Neural progenitor cell (in vitro differentiated cells): ENCODE data around the gene PUS10. TPM values are rescaled to one million over a fixed set of nuclear protein-coding genes. Genes with fewer than 3 reads are reported as not detected.

Experiments used
- DNase-seq: peaks from one replicate; pipeline ENCODE4 v3.0.0-alpha.2; 2016; ENCODE audit warnings: low spot score
- H2AFZ ChIP-seq: fragments of 200-600 bp; sonication (generic); replicated peaks from 2 replicates; pipeline ENCODE4 v1.6.1; 2016; ENCODE audit warnings: antibody characterized with exemption
- H3F3A ChIP-seq: fragments of 200-600 bp; sonication (generic); 2 replicates; pipeline ENCODE4 v1.6.1; 2016; ENCODE audit warnings: antibody characterized with exemption, low read depth
- H3K27ac ChIP-seq: fragments of 200-600 bp; sonication (generic); 2 replicates; pipeline ENCODE4 v1.5.1; 2016; ENCODE audit warnings: mild to moderate bottlenecking
- H3K27me3 ChIP-seq: fragments of 200-600 bp; sonication (generic); 2 replicates; pipeline ENCODE4 v1.6.1; 2016; ENCODE audit warnings: mild to moderate bottlenecking, moderate library complexity
- H3K36me3 ChIP-seq: fragments of 200-600 bp; sonication (generic); 2 replicates; pipeline ENCODE4 v1.5.1; 2016
- H3K4me1 ChIP-seq: fragments of 200-600 bp; sonication (generic); 2 replicates; pipeline ENCODE4 v1.6.1; 2016; ENCODE audit warnings: mixed run types
- H3K4me2 ChIP-seq: fragments of 200-600 bp; sonication (generic); 2 replicates; pipeline ENCODE4 v1.6.1; 2016
- H3K4me3 ChIP-seq: fragments of 200-600 bp; sonication (generic); 2 replicates; pipeline ENCODE4 v1.5.1; 2016
- H3K79me2 ChIP-seq: fragments of 200-600 bp; sonication (generic); 2 replicates; pipeline ENCODE4 v1.6.1; 2016; ENCODE audit warnings: low read depth
- H3K9ac ChIP-seq: fragments of 200-600 bp; sonication (generic); 2 replicates; pipeline ENCODE4 v1.6.1; 2016
- H3K9me3 ChIP-seq: fragments of 200-600 bp; sonication (generic); 2 replicates; pipeline ENCODE4 v1.5.1; 2016; ENCODE audit warnings: low read depth
- H4K20me1 ChIP-seq: fragments of 200-600 bp; sonication (generic); 2 replicates; pipeline ENCODE4 v1.6.1; 2016; ENCODE audit warnings: low read depth
- H3K27ac Mint-ChIP-seq: 3 replicates; pipeline ENCODE4 v1.8.0; 2021; ENCODE audit warnings: mixed read lengths
- H3K27me3 Mint-ChIP-seq: 2 replicates; pipeline ENCODE4 v1.8.0; 2022; ENCODE audit warnings: low read depth, mild to moderate bottlenecking, inconsistent platforms, moderate library complexity, mixed read lengths; ENCODE audit not compliant: insufficient read depth
- H3K36me3 Mint-ChIP-seq: 3 replicates; pipeline ENCODE4 v1.8.0; 2021; ENCODE audit warnings: mixed read lengths
- H3K4me1 Mint-ChIP-seq: 3 replicates; pipeline ENCODE4 v1.8.0; 2021; ENCODE audit warnings: mixed read lengths
- H3K4me3 Mint-ChIP-seq: 3 replicates; pipeline ENCODE4 v1.8.0; 2021; ENCODE audit warnings: mild to moderate bottlenecking, moderate library complexity, mixed read lengths
- H3K9me3 Mint-ChIP-seq: 3 replicates; pipeline ENCODE4 v1.8.0; 2020; ENCODE audit warnings: mixed read lengths
- EZH2 ChIP-seq: fragments of 200-600 bp; sonication (generic); IDR thresholded peaks from 2 replicates; pipeline ENCODE4 v1.6.1; 2017; ENCODE audit warnings: antibody characterized with exemption, mild to moderate bottlenecking, moderate library complexity
- EZH2phosphoT487 ChIP-seq: fragments of 200-600 bp; sonication (generic); IDR thresholded peaks from 2 replicates; pipeline ENCODE4 v1.6.1; 2017; ENCODE audit warnings: antibody characterized with exemption
- total RNA-seq: library from RNA; depleted of rRNA; stranded (reverse); fragments of >200 nt; gene quantifications from 2 replicates; pipeline ENCODE4 v1.2.3, GENCODE V29; 2015; ENCODE audit warnings: low replicate concordance
- TF ChIP-seq, protein P1 (sequence below): fragments of 200-600 bp; sonication (generic); IDR thresholded peaks from 2 replicates; pipeline ENCODE4 v1.5.1; 2017; ENCODE audit warnings: antibody characterized with exemption, mild to moderate bottlenecking

Gene PUS10
- total RNA-seq, 1 donor from 2014 or later, result 11.3 TPM

- peaks cover 12% of the 10 kb centered on the region for H3K4me1 Mint-ChIP-seq
- Histone ChIP-seq H3K4me3 (no peak overlapping the region), H3F3A (no peaks in the 10 kb centered on the region), H3K79me2 (no peaks in the 10 kb centered on the region), H3K36me3 (no peaks in the 10 kb centered on the region), H4K20me1 (no peaks in the 10 kb centered on the region), H3K9ac (no peak overlapping the region), H3K9me3 (no peaks in the 10 kb centered on the region), H3K27ac (no peak overlapping the region), H3K4me1 (peaks cover 3% of the 10 kb centered on the region), H2AFZ (no peak overlapping the region), H3K4me2 (no peak overlapping the region), H3K27me3 (no peaks in the 10 kb centered on the region)
- H3K36me3 Mint-ChIP-seq, result no peaks in the 10 kb centered on the region
- DNase-seq, result no peak
- no peak overlapping the region for H3K27ac Mint-ChIP-seq
- TF ChIP-seq EZH2phosphoT487, result no peak
- TF ChIP-seq EZH2, result no peak
- TF ChIP-seq, protein P1, sequence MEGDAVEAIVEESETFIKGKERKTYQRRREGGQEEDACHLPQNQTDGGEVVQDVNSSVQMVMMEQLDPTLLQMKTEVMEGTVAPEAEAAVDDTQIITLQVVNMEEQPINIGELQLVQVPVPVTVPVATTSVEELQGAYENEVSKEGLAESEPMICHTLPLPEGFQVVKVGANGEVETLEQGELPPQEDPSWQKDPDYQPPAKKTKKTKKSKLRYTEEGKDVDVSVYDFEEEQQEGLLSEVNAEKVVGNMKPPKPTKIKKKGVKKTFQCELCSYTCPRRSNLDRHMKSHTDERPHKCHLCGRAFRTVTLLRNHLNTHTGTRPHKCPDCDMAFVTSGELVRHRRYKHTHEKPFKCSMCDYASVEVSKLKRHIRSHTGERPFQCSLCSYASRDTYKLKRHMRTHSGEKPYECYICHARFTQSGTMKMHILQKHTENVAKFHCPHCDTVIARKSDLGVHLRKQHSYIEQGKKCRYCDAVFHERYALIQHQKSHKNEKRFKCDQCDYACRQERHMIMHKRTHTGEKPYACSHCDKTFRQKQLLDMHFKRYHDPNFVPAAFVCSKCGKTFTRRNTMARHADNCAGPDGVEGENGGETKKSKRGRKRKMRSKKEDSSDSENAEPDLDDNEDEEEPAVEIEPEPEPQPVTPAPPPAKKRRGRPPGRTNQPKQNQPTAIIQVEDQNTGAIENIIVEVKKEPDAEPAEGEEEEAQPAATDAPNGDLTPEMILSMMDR, result no peak
- no peaks in the 10 kb centered on the region for H3K9me3 Mint-ChIP-seq
- H3K4me3 Mint-ChIP-seq, result no peak overlapping the region
- H3K27me3 Mint-ChIP-seq, result peaks cover 3% of the 10 kb centered on the region
Measured at GRCh38 chr2:60974652-60975051, 43.4 kb downstream of the PUS10 start.

DNA sequence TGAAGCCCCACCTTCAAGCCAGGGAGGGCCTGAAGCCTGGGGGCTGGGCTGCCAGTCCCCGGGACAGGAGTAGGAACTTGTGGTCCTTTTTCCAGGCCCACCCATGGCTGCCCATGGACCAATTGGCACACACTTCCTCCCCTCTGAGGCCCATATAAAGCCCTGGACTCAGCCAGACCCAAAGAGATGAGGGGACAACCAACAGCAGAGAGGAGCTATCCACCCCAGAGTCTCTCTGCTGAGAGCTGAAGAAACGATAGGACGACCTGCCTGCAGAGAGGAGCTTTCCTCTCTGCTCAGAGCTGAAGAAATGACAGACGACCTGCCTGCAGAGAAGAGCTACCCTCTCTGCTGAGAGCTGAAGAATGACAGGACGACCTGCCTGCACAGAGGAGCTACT, 44.4 kb downstream of the PUS10 start:
- no peaks in the 10 kb centered on the region for H3K79me2 ChIP-seq
- no peak for DNase-seq
- H3K36me3 ChIP-seq, result no peaks in the 10 kb centered on the region
- H3K9me3 Mint-ChIP-seq, result no peaks in the 10 kb centered on the region
- H3K4me2 ChIP-seq, result no peak overlapping the region
- peaks cover 3% of the 10 kb centered on the region for H3K27me3 Mint-ChIP-seq
- TF ChIP-seq, protein P1, result no peak
- TF ChIP-seq EZH2phosphoT487 (no peak), EZH2 (no peak)
- no peak overlapping the region for H3K27ac Mint-ChIP-seq
- no peaks in the 10 kb centered on the region for H4K20me1 ChIP-seq
- H3K9ac ChIP-seq, result no peak overlapping the region
- no peaks in the 10 kb centered on the region for H3K9me3 ChIP-seq
- no peaks in the 10 kb centered on the region for H3K27me3 ChIP-seq
- H3K36me3 Mint-ChIP-seq, result no peaks in the 10 kb centered on the region
- no peak overlapping the region for H3K4me3 Mint-ChIP-seq
- no peak overlapping the region for H3K4me3 ChIP-seq
- no peak overlapping the region for H3K27ac ChIP-seq
- H2AFZ ChIP-seq, result no peak overlapping the region
- H3K4me1 ChIP-seq, result peaks cover 3% of the 10 kb centered on the region
- peaks cover 12% of the 10 kb centered on the region for H3K4me1 Mint-ChIP-seq
- H3F3A ChIP-seq, result no peaks in the 10 kb centered on the region

GRCh38 chr2:60972889-60973656, 45.0 kb downstream of the PUS10 start:
- Histone ChIP-seq H3K36me3 (no peaks in the 10 kb centered on the region), H3K79me2 (no peaks in the 10 kb centered on the region), H3K27ac (no peak overlapping the region), H3F3A (no peaks in the 10 kb centered on the region), H3K4me3 (no peak overlapping the region), H3K9me3 (no peaks in the 10 kb centered on the region), H3K4me2 (no peak overlapping the region), H4K20me1 (no peaks in the 10 kb centered on the region), H3K9ac (no peak overlapping the region), H2AFZ (no peak overlapping the region), H3K27me3 (no peaks in the 10 kb centered on the region), H3K4me1 (peaks cover 3% of the 10 kb centered on the region)
- Mint-ChIP-seq H3K4me3 (no peak overlapping the region), H3K9me3 (no peaks in the 10 kb centered on the region), H3K4me1 (peaks cover 12% of the 10 kb centered on the region), H3K27me3 (peaks cover 3% of the 10 kb centered on the region), H3K27ac (no peak overlapping the region), H3K36me3 (no peaks in the 10 kb centered on the region)
- DNase-seq, result no peak
- TF ChIP-seq EZH2phosphoT487, result no peak
- TF ChIP-seq, protein P1, result no peak
- no peak for TF ChIP-seq EZH2
